ENCODE data around the gene TUBGCP6. TPM values are rescaled to one million over a fixed set of nuclear protein-coding genes. Genes with fewer than 3 reads are reported as not detected.

The TUBGCP6 gene
- total RNA-seq, 3 donors from 2014 or later: 34.2 to 66.2 (median 59.6) TPM

- DNase-seq (ENCODE audit: low spot score in 2 of 2): no peak
- Histone ChIP-seq H3K36me3 (no peaks in the 10 kb centered on the region), H3K4me1 (peaks cover under 1% of the 10 kb centered on the region in 2 donors), H3K4me3 (no peak overlapping the region), H3K9me3 (no peaks in the 10 kb centered on the region), H3K27ac (no peak overlapping the region), H3K27me3 (peaks cover 0 to 11% of the 10 kb centered on the region in 2 donors)
- intact Hi-C loops (cut with DNase I; ENCODE audit: low total_unique reads): loop anchor here (10.0 kb wide), 1 partner anchor 249 kb away; the partner anchor contains the start of genes LMF2 and NCAPH2
- TF ChIP-seq POLR2AphosphoS5 (IDR thresholded peaks at IDR 0.05) (no peak), CTCF (IDR thresholded peaks at IDR 0.05) (no peak), POLR2A (IDR thresholded peaks at IDR 0.05) (no peak)
Observed at GRCh38 chr22:50255607-50256006, 10.8 kb upstream of the TUBGCP6 start.

- intact Hi-C loops (cut with DNase I; ENCODE audit: low total_unique reads): loop anchor here (10.0 kb wide), 1 partner anchor 250 kb away; the partner anchor contains the start of genes LMF2 and NCAPH2
- H3K27me3 ChIP-seq: peaks cover 0 to 6% of the 10 kb centered on the region in 2 donors
- no peak for TF ChIP-seq POLR2A (IDR thresholded peaks at IDR 0.05)
- no peak for TF ChIP-seq POLR2AphosphoS5 (IDR thresholded peaks at IDR 0.05)
- no peak for TF ChIP-seq CTCF (IDR thresholded peaks at IDR 0.05)
- peaks cover 5 to 6% of the 10 kb centered on the region in 2 donors for H3K4me1 ChIP-seq
- H3K36me3 ChIP-seq: no peaks in the 10 kb centered on the region
- H3K27ac ChIP-seq: no peak overlapping the region
- H3K9me3 ChIP-seq: no peaks in the 10 kb centered on the region
- no peak for DNase-seq (ENCODE audit: low spot score in 2 of 2)
- no peak overlapping the region for H3K4me3 ChIP-seq
Observed at GRCh38 chr22:50255099-50255498, 10.3 kb upstream of the TUBGCP6 start.

GRCh38 chr22:50253941-50254340 is 9.1 kb upstream of the TUBGCP6 start:
- Histone ChIP-seq H3K36me3 (no peaks in the 10 kb centered on the region), H3K9me3 (no peaks in the 10 kb centered on the region), H3K4me1 (peaks cover 9 to 11% of the 10 kb centered on the region in 2 donors), H3K27me3 (peaks cover 0 to 6% of the 10 kb centered on the region in 2 donors), H3K27ac (no peak overlapping the region), H3K4me3 (no peak overlapping the region)
- no peak for TF ChIP-seq POLR2A (IDR thresholded peaks at IDR 0.05)
- no peak for TF ChIP-seq POLR2AphosphoS5 (IDR thresholded peaks at IDR 0.05)
- TF ChIP-seq CTCF (IDR thresholded peaks at IDR 0.05): no peak
- intact Hi-C loops (cut with DNase I; ENCODE audit: low total_unique reads): loop anchor here (10.0 kb wide), 1 partner anchor 251 kb away; the partner anchor contains the start of genes LMF2 and NCAPH2
- DNase-seq (ENCODE audit: low spot score in 2 of 2): no peak

- no peaks in the 10 kb centered on the region for H3K9me3 ChIP-seq
- intact Hi-C loops (cut with DNase I; ENCODE audit: low total_unique reads): loop anchor here (10.0 kb wide), 1 partner anchor 252 kb away; the partner anchor contains the start of genes LMF2 and NCAPH2
- TF ChIP-seq CTCF (IDR thresholded peaks at IDR 0.05): no peak
- no peak for TF ChIP-seq POLR2AphosphoS5 (IDR thresholded peaks at IDR 0.05)
- no peak overlapping the region for H3K4me3 ChIP-seq
- DNase-seq (ENCODE audit: low spot score in 2 of 2): no peak
- peaks cover 9 to 11% of the 10 kb centered on the region in 2 donors for H3K4me1 ChIP-seq
- no peak overlapping the region for H3K27ac ChIP-seq
- H3K27me3 ChIP-seq: peaks cover 0 to 6% of the 10 kb centered on the region in 2 donors
- no peaks in the 10 kb centered on the region for H3K36me3 ChIP-seq
Observed at GRCh38 chr22:50253046-50253915, 8.5 kb upstream of the TUBGCP6 start.

Data from breast epithelium (tissue), 4 donors.